HFFc6 (cell line): ENCODE data around the gene PYY. TPM values are rescaled to one million over a fixed set of nuclear protein-coding genes. Genes with fewer than 3 reads are reported as not detected.
"Not testable (repeated sequence)": the region's sequence is repeated elsewhere in the genome, so short reads cannot be mapped to it uniquely, and the experiment has no call there.

Source experiments
- DNase-seq: peaks from one replicate; pipeline ENCODE4 v3.0.0-alpha.2; 2018
- H3K27ac Mint-ChIP-seq: 2 replicates; pipeline ENCODE4 v1.8.0; 2020; ENCODE audit warnings: mild to moderate bottlenecking, mixed read lengths
- H3K27me3 Mint-ChIP-seq: 2 replicates; pipeline ENCODE4 v1.8.0; 2021; ENCODE audit warnings: mild to moderate bottlenecking, moderate library complexity, mixed read lengths; ENCODE audit not compliant: insufficient read depth
- H3K36me3 Mint-ChIP-seq: 2 replicates; pipeline ENCODE4 v1.8.0; 2021; ENCODE audit warnings: low read depth, mixed read lengths
- H3K4me1 Mint-ChIP-seq: 2 replicates; pipeline ENCODE4 v1.8.0; 2020; ENCODE audit warnings: low read depth, mixed read lengths
- H3K4me3 Mint-ChIP-seq: 2 replicates; pipeline ENCODE4 v1.8.0; 2020; ENCODE audit warnings: mild to moderate bottlenecking, moderate library complexity, mixed read lengths
- H3K9me3 Mint-ChIP-seq: 2 replicates; pipeline ENCODE4 v1.8.0; 2020; ENCODE audit warnings: mild to moderate bottlenecking, mixed read lengths
- CTCF ChIP-seq: fragments of 200-600 bp; sonication (generic); IDR thresholded peaks from 2 replicates; pipeline ENCODE4 v1.5.0; 2021; ENCODE audit warnings: antibody characterized with exemption, mild to moderate bottlenecking
- total RNA-seq, 6 experiments: library from RNA; stranded (reverse); fragmentation: NEBNext Ultra II Directional; extraction: Animal tissue kit (Norgen Biotek cat#: 25700); gene quantifications; 2 replicates in 1 of 6; 3 replicates in 5 of 6; pipeline ENCODE4 v1.2.3, GENCODE V29; 2021

The PYY gene
- total RNA-seq, 6 experiments from 2014 or later: 0.43 TPM; not detected in 5

GRCh38 chr17:43976963-43977837, 23.5 kb upstream of the PYY start:
- Mint-ChIP-seq H3K36me3 (no peaks in the 10 kb centered on the region), H3K4me1 (no peaks in the 10 kb centered on the region), H3K9me3 (no peaks in the 10 kb centered on the region), H3K27me3 (peaks cover 54% of the 10 kb centered on the region), H3K4me3 (no peak overlapping the region), H3K27ac (no peak overlapping the region)
- DNase-seq: no peak
- no peak for TF ChIP-seq CTCF

GRCh38 chr17:43975898-43976297, 22.2 kb upstream of the PYY start:
- Mint-ChIP-seq H3K4me1 (no peaks in the 10 kb centered on the region), H3K9me3 (no peaks in the 10 kb centered on the region), H3K36me3 (no peaks in the 10 kb centered on the region), H3K27ac (no peak overlapping the region), H3K27me3 (peaks cover 50% of the 10 kb centered on the region), H3K4me3 (no peak overlapping the region)
- DNase-seq: no peak
- no peak for TF ChIP-seq CTCF

GRCh38 chr17:43974382-43975266, 20.9 kb upstream of the PYY start:
- no peak for DNase-seq
- H3K36me3 Mint-ChIP-seq: no peaks in the 10 kb centered on the region
- H3K4me1 Mint-ChIP-seq: no peaks in the 10 kb centered on the region
- H3K4me3 Mint-ChIP-seq: no peak overlapping the region
- no peaks in the 10 kb centered on the region for H3K9me3 Mint-ChIP-seq
- H3K27ac Mint-ChIP-seq: no peak overlapping the region
- no peak for TF ChIP-seq CTCF
- peaks cover 45% of the 10 kb centered on the region for H3K27me3 Mint-ChIP-seq

- H3K4me1 Mint-ChIP-seq, H3K4me3 Mint-ChIP-seq, H3K36me3 Mint-ChIP-seq, H3K27ac Mint-ChIP-seq, H3K9me3 Mint-ChIP-seq, DNase-seq: not testable (repeated sequence)
- peaks cover 41% of the 10 kb centered on the region for H3K27me3 Mint-ChIP-seq
Measured at GRCh38 chr17:43972444-43973212, 18.9 kb upstream of the PYY start.

GRCh38 chr17:43971436-43971835, 17.7 kb upstream of the PYY start:
- not testable (repeated sequence) for H3K9me3 Mint-ChIP-seq, H3K36me3 Mint-ChIP-seq, H3K27ac Mint-ChIP-seq, DNase-seq, H3K4me3 Mint-ChIP-seq
- Mint-ChIP-seq H3K27me3 (peaks cover 40% of the 10 kb centered on the region), H3K4me1 (peaks cover 14% of the 10 kb centered on the region)

- H3K4me3 Mint-ChIP-seq: no peak overlapping the region
- H3K27ac Mint-ChIP-seq: no peak overlapping the region
- no peak for TF ChIP-seq CTCF
- peaks cover 19% of the 10 kb centered on the region for H3K4me1 Mint-ChIP-seq
- no peaks in the 10 kb centered on the region for H3K9me3 Mint-ChIP-seq
- DNase-seq: no peak
- H3K36me3 Mint-ChIP-seq: no peaks in the 10 kb centered on the region
- peaks cover 42% of the 10 kb centered on the region for H3K27me3 Mint-ChIP-seq
Measured at GRCh38 chr17:43970366-43970765, 16.6 kb upstream of the PYY start.
